IMR-90 (cell line): Measurements from ENCODE around the gene PAPPA. TPM values are rescaled to one million over a fixed set of nuclear protein-coding genes. Genes with fewer than 3 reads are reported as not detected.

Experiments used
- ATAC-seq: fragments of 200-7000 bp; cut with Tn5 transposase; 2 replicates; pipeline ENCODE4 v1.9.1; 2020; ENCODE audit warnings: low read depth, mild to moderate bottlenecking, moderate library complexity
- BruUV-seq: library from RNA; stranded (reverse); fragments of 400-500 nt; replicated peaks from 2 replicates; lab custom pipeline; 2021; lab: Mats Ljungman, UMichigan
- CTCF ChIA-PET: fragments of 300-600 bp; formaldehyde crosslinking; extraction: SDS; loops from one replicate; lab custom pipeline; 2021; ENCODE audit warnings: antibody characterized with exemption; lab: Yijun Ruan, JAX
- POLR2A ChIA-PET: fragments of 300-600 bp; sonication (Branson Sonifier 250); formaldehyde crosslinking; loops from one replicate; lab custom pipeline; 2022; ENCODE audit warnings: antibody characterized with exemption; ENCODE audit not compliant: unreplicated experiment; lab: Charles Lee
- DNase-seq: peaks from one replicate; pipeline ENCODE4 v3.0.0; 2013
- H2AFZ ChIP-seq: replicated peaks from 2 replicates; pipeline ENCODE3; 2013; ENCODE audit warnings: low read length, mild to moderate bottlenecking; ENCODE audit not compliant: poor library complexity
- H2AK5ac ChIP-seq: 2 replicates; pipeline ENCODE4 v1.6.1; 2013; ENCODE audit warnings: low read depth, low read length, inconsistent platforms
- H2AK9ac ChIP-seq: replicated peaks from 2 replicates; pipeline ENCODE3; 2013; ENCODE audit warnings: mild to moderate bottlenecking, low read depth, low read length, moderate library complexity; ENCODE audit not compliant: poor library complexity
- H2BK120ac ChIP-seq: 2 replicates; pipeline ENCODE4 v1.6.1; 2013; ENCODE audit warnings: low read depth, low read length, inconsistent platforms
- H2BK15ac ChIP-seq: 3 replicates; pipeline ENCODE4 v1.6.1; 2013; ENCODE audit warnings: low read depth, low read length, inconsistent platforms
- H2BK20ac ChIP-seq: 2 replicates; pipeline ENCODE4 v1.6.1; 2013; ENCODE audit warnings: low read depth, mild to moderate bottlenecking, inconsistent platforms, low read length, moderate library complexity
- H2BK5ac ChIP-seq: 2 replicates; pipeline ENCODE4 v1.6.1; 2013; ENCODE audit warnings: mild to moderate bottlenecking, low read depth, low read length, inconsistent platforms; ENCODE audit not compliant: poor library complexity, severe bottlenecking
- H3K14ac ChIP-seq: replicated peaks from 2 replicates; pipeline ENCODE4 v1.6.1; 2013; ENCODE audit warnings: low read depth, low read length, inconsistent platforms
- H3K18ac ChIP-seq: 2 replicates; pipeline ENCODE4 v1.6.1; 2013; ENCODE audit warnings: low read depth, low read length, control low read depth
- H3K23ac ChIP-seq: 2 replicates; pipeline ENCODE4 v1.6.1; 2013; ENCODE audit warnings: low read depth, low read length, inconsistent platforms
- H3K27ac ChIP-seq: 2 replicates; pipeline ENCODE4 v1.5.1; 2013; ENCODE audit warnings: mild to moderate bottlenecking, control low read depth, low read length; ENCODE audit not compliant: insufficient read depth
- H3K27me3 ChIP-seq: 2 replicates; pipeline ENCODE4 v1.6.1; 2013; ENCODE audit warnings: low read length; ENCODE audit not compliant: control insufficient read depth, insufficient read depth
- H3K36me3 ChIP-seq: 2 replicates; pipeline ENCODE4 v1.6.1; 2013; ENCODE audit warnings: low read length, mixed read lengths; ENCODE audit not compliant: control insufficient read depth, insufficient read depth
- H3K4ac ChIP-seq: 2 replicates; pipeline ENCODE4 v1.6.1; 2013; ENCODE audit warnings: low read depth, low read length, inconsistent platforms
- H3K4me1 ChIP-seq: 2 replicates; pipeline ENCODE4 v1.6.1; 2013; ENCODE audit warnings: low read length, mixed read lengths; ENCODE audit not compliant: control insufficient read depth, insufficient read depth
- H3K4me2 ChIP-seq: 2 replicates; pipeline ENCODE4 v1.6.1; 2013; ENCODE audit warnings: low read depth, mild to moderate bottlenecking, control low read depth, low read length, moderate library complexity
- H3K4me3 ChIP-seq: 2 replicates; pipeline ENCODE4 v1.5.1; 2013; ENCODE audit warnings: low read depth, mild to moderate bottlenecking, control low read depth, low read length, moderate library complexity; ENCODE audit not compliant: insufficient read depth
- H3K56ac ChIP-seq: 2 replicates; pipeline ENCODE4 v1.6.1; 2013; ENCODE audit warnings: low read length, inconsistent platforms; ENCODE audit not compliant: insufficient read depth; ENCODE audit errors: extremely low read depth
- H3K79me1 ChIP-seq, 2 experiments: 2 replicates each; pipeline ENCODE4 v1.6.1; 2013; ENCODE audit warnings: low read length in 2 of 2, inconsistent platforms in 1 of 2, low read depth in 1 of 2
- H3K9ac ChIP-seq: 2 replicates; pipeline ENCODE4 v1.6.1; 2013; ENCODE audit warnings: low read depth, low read length, control low read depth
- H3K9me1 ChIP-seq: 2 replicates; pipeline ENCODE4 v1.6.1; 2013; ENCODE audit warnings: low read length, inconsistent platforms; ENCODE audit not compliant: insufficient read depth
- H3K9me3 ChIP-seq: 2 replicates; pipeline ENCODE4 v1.6.1; 2013; ENCODE audit warnings: low read length; ENCODE audit not compliant: control insufficient read depth, insufficient read depth
- H4K20me1 ChIP-seq: 2 replicates; pipeline ENCODE4 v1.6.1; 2013; ENCODE audit warnings: low read length, inconsistent platforms; ENCODE audit not compliant: insufficient read depth
- H4K5ac ChIP-seq: 2 replicates; pipeline ENCODE4 v1.6.1; 2013; ENCODE audit warnings: mild to moderate bottlenecking, low read depth, low read length, control low read depth
- H4K8ac ChIP-seq, 2 experiments: 2 replicates each; pipeline ENCODE4 v1.6.1; 2013; ENCODE audit warnings: low read depth in 2 of 2, low read length in 2 of 2, control low read depth in 1 of 2, inconsistent platforms in 1 of 2
- H4K91ac ChIP-seq: 2 replicates; pipeline ENCODE4 v1.6.1; 2013; ENCODE audit warnings: low read depth, low read length, inconsistent platforms; ENCODE audit not compliant: insufficient read depth
- CEBPB ChIP-seq: IDR thresholded peaks from 2 replicates; pipeline ENCODE4 v1.6.1; 2012; ENCODE audit warnings: low read depth, low read length, improper control_type of control experiment
- RCOR1 ChIP-seq: IDR thresholded peaks from 2 replicates; pipeline ENCODE4 v1.6.1; 2012; ENCODE audit warnings: mild to moderate bottlenecking, low read length, improper control_type of control experiment; ENCODE audit not compliant: insufficient replicate concordance
- dilution Hi-C: fragments of 300-500 bp; cut with HindIII; formaldehyde crosslinking; loops from one replicate; pipeline ENCODE4 v1.14.3; 2018; ENCODE audit warnings: low sequenced_read_pairs; ENCODE audit not compliant: unreplicated experiment
- in situ Hi-C: fragments of 300-500 bp; cut with MboI; formaldehyde crosslinking; loops from 3 replicates; pipeline ENCODE4 v1.14.3; 2019; ENCODE audit warnings: low sequenced_read_pairs, inconsistent platforms, mixed read lengths
- intact Hi-C: fragments of 100-400 bp; cut with micrococcal nuclease; formaldehyde crosslinking; loops from 2 replicates; pipeline ENCODE4 v1.10.0; 2022
- polyA plus RNA-seq, 3 experiments: library from polyadenylated mRNA; depleted of rRNA; stranded (reverse); fragments of >200 nt; gene quantifications; 2 replicates each; pipeline ENCODE4 v1.2.3, GENCODE V29; 2012; ENCODE audit warnings: low replicate concordance in 1 of 3
- total RNA-seq: library from RNA; depleted of rRNA; stranded (reverse); fragments of >200 nt; gene quantifications from 2 replicates; pipeline ENCODE4 v1.2.3, GENCODE V29; 2012

The PAPPA gene
- total and polyA plus RNA-seq, 2 of the 4 experiments (the other 2 are of a cell fraction) = 8.3 to 12.4 TPM

- TF ChIP-seq RCOR1 = no peak
Observed at GRCh38 chr9:116115761-116116353, 37.7 kb upstream of the PAPPA start (continued).

- Histone ChIP-seq H2BK20ac (peak overlapping the region; percentile 39; the same call in 1 of the 2 replicates), H3K4me1 (peaks cover 7% of the 10 kb centered on the region), H4K5ac (no peak overlapping the region; the same call in 1 of the 2 replicates), H3K18ac (peak overlapping the region; percentile 72), H3K4me2 (no peak overlapping the region; the same call in 1 of the 2 replicates), H3K23ac (no peak overlapping the region), H3K9me3 (no peaks in the 10 kb centered on the region), H3K56ac (no peak overlapping the region), H3K9me1 (no peaks in the 10 kb centered on the region), H2BK15ac (no peak overlapping the region), H4K91ac (peak overlapping the region; percentile 52; the same call in 1 of the 2 replicates), H4K8ac (no peak overlapping the region; a peak in 1 of 4 replicates), H2BK5ac (no peak overlapping the region), H2AFZ (no peak overlapping the region), H2AK5ac (no peak overlapping the region), H3K27me3 (no peaks in the 10 kb centered on the region), H3K9ac (no peak overlapping the region), H3K4ac (peak overlapping the region; percentile 14; the same call in 1 of the 2 replicates), H3K27ac (no peak overlapping the region), H2AK9ac (no peak overlapping the region), H3K79me1 (no peaks in the 10 kb centered on the region), H3K36me3 (no peaks in the 10 kb centered on the region), H2BK120ac (peak overlapping the region; percentile 32; the same call in 1 of the 2 replicates), H4K20me1 (no peaks in the 10 kb centered on the region), H3K4me3 (no peak overlapping the region), H3K14ac (0 out of 2 replicates have a peak overlapping the region, but pooled peaks have one; percentile 1)
- in situ Hi-C loops (no loop called here), intact Hi-C loops (no loop called here), dilution Hi-C loops (no loop called here)
- BruUV-seq = no TSS peak
- DNase-seq = no peak
- ChIA-PET POLR2A (no interaction called here), CTCF (no interaction called here)
- no peak for ATAC-seq
- no peak for TF ChIP-seq CEBPB
Observed at GRCh38 chr9:116116393-116116792, 37.2 kb upstream of the PAPPA start.
